HuH-7 (cell line): ENCODE measurements around the gene GSTP1.

Experiments used
- DNase-seq: peaks from one replicate; pipeline ENCODE4 v3.0.0; 2011; ENCODE audit warnings: low spot score

The GSTP1 gene

GRCh38 chr11:67630228-67630942 is 46.8 kb downstream of the GSTP1 start:
- DNase-seq: peak; percentile 100

GRCh38 chr11:67630943-67631331 is 47.3 kb downstream of the GSTP1 start:
- no peak for DNase-seq

GRCh38 chr11:67631411-67631810 is 47.8 kb downstream of the GSTP1 start:
- DNase-seq: peak; percentile 74

GRCh38 chr11:67631853-67632174 is 48.2 kb downstream of the GSTP1 start:
- DNase-seq: no peak

- peak; percentile 90 for DNase-seq
Measured at GRCh38 chr11:67632175-67632981, 48.8 kb downstream of the GSTP1 start.

GRCh38 chr11:67632982-67633755 is 49.6 kb downstream of the GSTP1 start:
- DNase-seq: no peak

- peak; percentile 58 for DNase-seq
Measured at GRCh38 chr11:67633758-67634365, 50.2 kb downstream of the GSTP1 start.

GRCh38 chr11:67634366-67635230 is 51.0 kb downstream of the GSTP1 start:
- no peak for DNase-seq

- DNase-seq: no peak
Measured at GRCh38 chr11:67635231-67635521, 51.6 kb downstream of the GSTP1 start.
